BLaER1 treated with 17β-estradiol and CSF1 and Interleukin-3, amounts not matched to agents 10 nM and 100 nM (cell line): Measurements from ENCODE around the gene STON1.

ENCODE experiments used
- H3K27ac ChIP-seq, 11 experiments: shearing (Covaris generic); formaldehyde crosslinking; 2 replicates each; pipeline ENCODE4 v1.8.1; 2022
- H3K27me3 ChIP-seq, 11 experiments: shearing (Covaris generic); formaldehyde crosslinking; 2 replicates each; pipeline ENCODE4 v1.8.1; 2022
- H3K36me3 ChIP-seq, 11 experiments: shearing (Covaris generic); formaldehyde crosslinking; 2 replicates each; pipeline ENCODE4 v1.8.1; 2022
- H3K4me1 ChIP-seq, 10 experiments: shearing (Covaris generic); formaldehyde crosslinking; 2 replicates each; pipeline ENCODE4 v1.8.1; 2022
- H3K4me2 ChIP-seq, 11 experiments: shearing (Covaris generic); formaldehyde crosslinking; 2 replicates each; pipeline ENCODE4 v1.8.1; 2022
- H3K4me3 ChIP-seq, 10 experiments: shearing (Covaris generic); formaldehyde crosslinking; 2 replicates each; pipeline ENCODE4 v1.8.1; 2022
- H3K9ac ChIP-seq, 11 experiments: shearing (Covaris generic); formaldehyde crosslinking; 2 replicates each; pipeline ENCODE4 v1.8.1; 2022
- H3K9me3 ChIP-seq, 11 experiments: shearing (Covaris generic); formaldehyde crosslinking; replicated peaks in 1 of 11; 2 replicates each; pipeline ENCODE4 v1.8.1; 2022
- H4K20me1 ChIP-seq, 11 experiments: shearing (Covaris generic); formaldehyde crosslinking; 2 replicates each; pipeline ENCODE4 v1.8.1; 2022
- Cebpa-rat ChIP-seq, 11 experiments: shearing (Covaris generic); IDR thresholded peaks; 2 replicates each; pipeline ENCODE4 v1.8.1; 2022

STON1 gene

DNA sequence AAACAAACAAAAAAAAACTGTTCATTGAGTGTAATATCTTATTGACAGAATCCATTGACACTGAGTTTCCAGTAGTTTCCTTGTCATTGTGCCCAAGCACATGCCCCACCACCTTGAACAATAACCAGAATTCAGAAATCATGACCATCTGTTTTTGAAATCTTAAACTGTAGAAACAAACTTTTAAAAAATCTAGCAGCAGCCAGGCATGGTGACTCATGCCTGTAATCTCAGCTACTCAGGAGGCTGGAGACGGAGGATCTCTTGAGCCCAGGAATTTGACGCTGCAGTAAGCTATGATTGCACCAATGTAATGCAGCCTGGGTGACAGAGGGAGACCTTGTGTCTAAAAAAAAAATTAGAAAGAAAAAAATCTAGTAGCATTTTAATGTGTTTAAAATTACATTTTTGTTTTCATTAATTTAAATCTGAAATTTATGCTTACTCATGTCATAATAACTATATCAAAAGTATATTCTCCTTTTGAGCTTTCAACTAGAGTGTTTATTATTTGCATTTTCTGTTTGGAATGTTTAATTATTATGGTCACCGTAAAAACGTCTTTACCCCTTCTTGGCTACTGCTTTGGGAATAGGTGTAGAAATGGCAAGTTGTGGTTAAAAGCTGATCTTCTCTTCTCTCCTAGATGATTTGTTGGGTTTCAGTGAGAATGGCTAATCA, 25.2 kb upstream of the STON1 start:
- no peaks in the 10 kb centered on the region for H3K27me3 ChIP-seq
- H3K27ac ChIP-seq = no peak overlapping the region
- H3K4me3 ChIP-seq = no peak overlapping the region
- no peak overlapping the region for H3K9ac ChIP-seq
- no peak overlapping the region for H3K4me2 ChIP-seq
- peaks cover 75 to 97% (median 82%) of the 10 kb centered on the region in 11 experiments for H3K36me3 ChIP-seq
- no peak for TF ChIP-seq Cebpa-rat (IDR thresholded peaks at IDR 0.05)
- no peaks in the 10 kb centered on the region for H3K9me3 ChIP-seq
- H4K20me1 ChIP-seq = no peaks in the 10 kb centered on the region
- peaks cover 0 to 21% (median 9%) of the 10 kb centered on the region in 10 experiments; a peak in 14 of 20 replicates for H3K4me1 ChIP-seq

DNA sequence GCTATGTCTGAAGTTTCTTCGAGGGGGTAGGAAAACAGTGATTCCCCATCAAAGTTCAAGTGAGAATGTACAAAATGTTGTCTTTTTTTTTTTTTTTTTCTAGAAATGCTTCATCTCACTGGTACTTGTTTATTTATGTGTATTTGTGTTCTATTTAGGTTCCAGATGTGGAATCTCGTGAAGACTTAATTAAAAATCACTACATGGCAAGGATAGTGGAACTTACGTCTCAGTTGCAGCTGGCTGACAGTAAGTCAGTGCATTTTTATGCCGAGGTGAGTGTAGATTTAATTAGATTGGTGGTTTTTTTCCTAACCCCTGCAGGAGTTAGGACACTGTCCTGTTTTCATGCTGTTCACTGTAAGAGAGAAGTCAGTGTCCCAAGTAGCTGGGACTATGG, 22.8 kb upstream of the STON1 start:
- TF ChIP-seq Cebpa-rat (IDR thresholded peaks at IDR 0.05) = no peak

DNA sequence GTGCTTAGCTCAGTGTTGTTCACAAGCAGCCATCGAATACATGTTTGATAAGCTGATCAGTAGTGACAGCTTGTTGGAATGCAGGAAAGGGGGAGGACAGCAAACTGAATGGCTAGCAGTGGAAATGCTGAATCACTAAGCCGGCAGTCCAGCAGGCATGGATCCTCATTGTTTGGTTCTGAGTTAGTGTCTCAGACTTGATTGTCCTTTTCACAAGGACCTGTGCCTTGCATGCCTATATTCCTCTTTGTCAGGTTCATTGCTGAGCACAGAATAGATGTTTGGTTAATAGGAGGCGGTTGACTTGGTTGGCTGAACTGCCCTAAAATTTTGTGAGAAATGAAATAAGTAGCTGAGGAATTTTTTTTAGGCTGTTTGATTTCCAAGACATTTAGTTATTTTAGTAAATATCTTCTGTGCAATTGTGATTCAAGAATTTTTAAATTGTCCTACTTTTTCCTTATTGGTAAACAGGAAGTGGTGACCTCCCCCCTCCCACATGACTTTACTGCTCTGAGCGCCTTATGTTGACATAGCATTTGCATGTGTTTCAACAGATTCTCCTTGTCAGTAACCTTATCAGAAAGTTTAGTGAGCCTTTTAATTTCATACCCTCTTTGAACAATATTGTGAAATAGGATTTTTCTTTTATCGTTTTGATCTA, 21.4 kb upstream of the STON1 start:
- H3K4me2 ChIP-seq = peak overlapping the region in 7 of 11 experiments; percentile 8 to 61 (median 44); a peak in 11 of 22 replicates
- H3K4me1 ChIP-seq = peaks cover 0 to 30% (median 9%) of the 10 kb centered on the region in 10 experiments; a peak in 14 of 20 replicates
- H3K27me3 ChIP-seq = no peaks in the 10 kb centered on the region
- peak in 2 of 11 experiments; percentile 33 to 50; a peak in 2 of 22 replicates for TF ChIP-seq Cebpa-rat (IDR thresholded peaks at IDR 0.05)
- H4K20me1 ChIP-seq = no peaks in the 10 kb centered on the region
- H3K27ac ChIP-seq = peak overlapping the region in 10 of 11 experiments; percentile 15 to 65 (median 36); a peak in 16 of 22 replicates
- H3K9ac ChIP-seq = peak overlapping the region in 1 of 11 experiments; percentile 24; a peak in 2 of 22 replicates
- H3K36me3 ChIP-seq = peaks cover 81 to 100% (median 91%) of the 10 kb centered on the region in 11 experiments
- no peaks in the 10 kb centered on the region for H3K9me3 ChIP-seq
- no peak overlapping the region for H3K4me3 ChIP-seq

More for the DNA sequence above, 22.8 kb upstream of the STON1 start:
- no peak overlapping the region for H3K27ac ChIP-seq
- no peaks in the 10 kb centered on the region for H3K27me3 ChIP-seq
- H3K4me2 ChIP-seq = no peak overlapping the region
- peaks cover 0 to 30% (median 9%) of the 10 kb centered on the region in 10 experiments; a peak in 14 of 20 replicates for H3K4me1 ChIP-seq
- no peak overlapping the region for H3K9ac ChIP-seq
- H3K36me3 ChIP-seq = peaks cover 77 to 97% (median 85%) of the 10 kb centered on the region in 11 experiments
- no peak overlapping the region for H3K4me3 ChIP-seq
- no peaks in the 10 kb centered on the region for H3K9me3 ChIP-seq
- no peaks in the 10 kb centered on the region for H4K20me1 ChIP-seq

DNA sequence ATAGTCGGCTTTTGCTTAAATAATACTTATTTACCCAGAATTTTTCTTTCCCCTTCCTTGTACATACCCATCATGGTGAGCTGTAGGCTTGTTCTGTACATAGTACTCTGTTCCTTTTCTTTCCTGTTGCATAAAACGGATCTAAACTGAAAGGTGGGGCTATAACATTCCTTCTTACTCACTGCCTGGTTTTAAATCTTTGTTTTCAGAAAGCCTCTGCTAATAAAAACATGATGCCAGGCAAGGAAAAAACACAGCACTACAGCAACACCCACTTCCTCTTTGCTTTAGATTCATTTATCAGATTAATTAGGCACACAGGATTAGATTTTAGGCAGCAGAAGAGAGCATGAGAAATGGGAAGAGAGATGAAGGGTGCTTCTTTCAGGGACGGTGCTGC, 19.6 kb upstream of the STON1 start:
- no peaks in the 10 kb centered on the region for H3K27me3 ChIP-seq
- no peak for TF ChIP-seq Cebpa-rat (IDR thresholded peaks at IDR 0.05)
- no peak overlapping the region for H3K4me3 ChIP-seq
- peaks cover 0 to 30% (median 9%) of the 10 kb centered on the region in 10 experiments; a peak in 14 of 20 replicates for H3K4me1 ChIP-seq
- no peaks in the 10 kb centered on the region for H3K9me3 ChIP-seq
- peaks cover 76 to 100% (median 94%) of the 10 kb centered on the region in 11 experiments for H3K36me3 ChIP-seq
- 0 out of 22 replicates have a peak overlapping the region, but pooled peaks of 1 of the 11 experiments have one; percentile 39 for H3K9ac ChIP-seq
- peak overlapping the region in 4 of 11 experiments; percentile 7 to 65 (median 33); a peak in 4 of 22 replicates for H3K27ac ChIP-seq
- peak overlapping the region in 2 of 11 experiments; percentile 55 to 61; a peak in 3 of 22 replicates for H3K4me2 ChIP-seq
- no peaks in the 10 kb centered on the region for H4K20me1 ChIP-seq

DNA sequence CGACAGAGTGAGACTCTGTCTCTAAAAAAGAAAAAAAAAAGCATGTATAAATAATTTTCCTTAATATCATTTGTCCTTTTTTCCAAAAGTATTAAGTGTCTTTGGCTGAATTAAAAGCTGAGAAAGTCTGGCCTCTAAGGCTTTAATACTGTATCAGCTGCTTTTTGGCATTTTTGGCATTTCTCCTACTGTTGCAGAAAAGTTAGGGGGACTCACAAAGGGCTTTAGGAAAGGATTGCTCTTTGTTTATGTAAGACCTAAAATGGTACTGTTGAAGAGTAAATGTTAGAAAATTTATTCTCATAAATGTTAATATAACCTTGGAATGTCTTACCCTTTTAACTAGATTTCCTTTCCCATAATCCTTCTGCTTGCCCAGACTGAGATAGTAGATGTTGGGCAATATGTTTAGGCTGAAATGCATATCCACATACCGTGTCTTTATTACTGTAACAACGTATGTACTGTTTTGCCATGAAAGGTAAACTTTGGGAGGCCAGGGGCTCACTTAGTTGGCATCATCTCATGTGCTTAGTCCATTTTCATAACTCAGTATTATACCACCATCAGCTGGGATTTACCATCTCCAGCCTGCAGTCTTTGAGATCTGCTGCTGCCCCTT, 18.0 kb upstream of the STON1 start:
- Histone ChIP-seq H3K4me3 (no peak overlapping the region), H3K36me3 (peaks cover 78 to 100% (median 96%) of the 10 kb centered on the region in 11 experiments), H4K20me1 (no peaks in the 10 kb centered on the region), H3K4me1 (peaks cover 0 to 30% (median 9%) of the 10 kb centered on the region in 10 experiments; a peak in 14 of 20 replicates), H3K27ac (no peak overlapping the region), H3K9me3 (no peaks in the 10 kb centered on the region), H3K4me2 (no peak overlapping the region), H3K27me3 (no peaks in the 10 kb centered on the region), H3K9ac (no peak overlapping the region)
- no peak for TF ChIP-seq Cebpa-rat (IDR thresholded peaks at IDR 0.05)

DNA sequence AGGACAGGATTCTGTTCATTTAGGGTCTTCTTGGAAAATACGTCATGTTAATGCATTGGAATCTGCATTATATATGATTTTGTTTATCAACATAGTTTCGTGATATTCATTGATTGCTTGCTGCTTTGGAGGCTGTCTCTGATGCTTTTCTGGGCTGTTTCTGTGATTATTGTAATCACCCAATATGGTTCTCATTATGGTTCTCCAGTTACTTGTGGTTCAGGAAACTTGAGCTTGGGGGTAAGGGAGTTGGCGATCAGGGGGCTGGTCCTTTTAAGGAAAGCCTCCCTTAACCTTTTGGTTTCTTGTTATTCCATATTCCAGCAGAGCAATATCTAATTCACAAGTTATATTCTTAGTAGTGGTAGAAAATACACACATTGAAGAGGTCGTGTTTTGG, 17.4 kb upstream of the STON1 start:
- no peak overlapping the region for H3K27ac ChIP-seq
- H3K9ac ChIP-seq = no peak overlapping the region
- H3K9me3 ChIP-seq = no peaks in the 10 kb centered on the region
- H3K36me3 ChIP-seq = peaks cover 78 to 100% (median 95%) of the 10 kb centered on the region in 11 experiments
- no peaks in the 10 kb centered on the region for H3K27me3 ChIP-seq
- no peaks in the 10 kb centered on the region for H4K20me1 ChIP-seq
- no peak for TF ChIP-seq Cebpa-rat (IDR thresholded peaks at IDR 0.05)
- no peak overlapping the region for H3K4me2 ChIP-seq
- peaks cover 0 to 30% (median 9%) of the 10 kb centered on the region in 10 experiments; a peak in 14 of 20 replicates for H3K4me1 ChIP-seq
- no peak overlapping the region for H3K4me3 ChIP-seq

DNA sequence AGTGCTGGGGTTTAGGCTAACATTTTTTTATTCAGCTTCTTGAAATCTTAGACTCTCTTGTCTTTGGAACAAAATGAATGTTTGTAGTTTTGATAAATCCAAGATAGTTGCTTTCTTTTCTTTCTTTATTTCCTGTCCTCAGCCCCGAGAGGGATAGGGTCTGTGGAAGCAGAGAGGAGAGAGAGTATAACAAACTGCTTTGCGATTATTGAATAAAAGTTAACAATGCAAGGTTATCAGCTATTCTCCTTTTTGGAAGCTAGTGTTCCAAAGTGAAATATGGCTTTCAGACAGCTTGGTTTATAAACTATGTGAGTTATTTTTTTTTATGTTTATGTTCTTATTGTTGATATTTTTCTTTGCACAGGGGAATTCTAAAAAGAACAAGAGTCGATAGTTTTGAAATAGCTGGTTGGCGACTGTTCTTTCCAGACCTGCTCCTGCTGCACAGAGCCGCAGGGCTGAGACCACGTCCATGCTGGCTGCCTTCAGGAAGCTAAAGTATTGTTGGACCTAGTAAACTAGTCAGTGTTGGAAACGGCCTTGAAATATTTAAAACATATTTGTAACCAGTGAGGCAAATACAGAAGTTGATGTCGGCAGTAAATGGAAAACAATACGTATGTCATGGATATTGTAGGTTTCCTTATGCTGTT, 15.5 kb upstream of the STON1 start:
- H3K27me3 ChIP-seq = no peaks in the 10 kb centered on the region
- H4K20me1 ChIP-seq = no peaks in the 10 kb centered on the region
- H3K4me3 ChIP-seq = no peak overlapping the region
- TF ChIP-seq Cebpa-rat (IDR thresholded peaks at IDR 0.05) = no peak
- peaks cover 76 to 100% (median 96%) of the 10 kb centered on the region in 11 experiments for H3K36me3 ChIP-seq
- H3K27ac ChIP-seq = no peak overlapping the region
- H3K9me3 ChIP-seq = no peaks in the 10 kb centered on the region
- H3K9ac ChIP-seq = no peak overlapping the region
- H3K4me1 ChIP-seq = peaks cover 0 to 20% (median 2%) of the 10 kb centered on the region in 10 experiments; a peak in 12 of 20 replicates
- no peak overlapping the region for H3K4me2 ChIP-seq

DNA sequence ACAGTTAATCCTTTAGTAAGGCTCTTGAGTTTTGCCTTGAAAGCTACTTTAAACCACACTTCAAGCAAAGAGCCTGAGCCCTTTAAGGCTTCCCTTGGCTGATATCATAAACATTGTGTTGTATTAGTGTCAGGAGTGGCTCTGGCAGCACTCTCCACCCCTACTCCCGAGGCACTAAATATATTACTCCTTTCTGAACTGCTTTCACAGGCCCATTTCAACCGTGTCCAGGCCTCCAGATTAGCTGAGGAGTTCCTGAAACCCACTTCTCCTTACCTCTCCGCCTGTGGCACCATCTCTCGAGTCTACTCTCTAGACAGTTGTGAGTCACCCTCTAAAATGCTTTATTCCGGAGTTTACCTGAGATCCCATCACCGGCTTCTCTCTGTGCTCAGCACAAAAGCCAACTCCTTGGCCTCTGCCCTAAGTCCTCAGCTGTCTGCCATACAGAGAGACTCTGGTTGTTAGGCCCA, 14.4 kb upstream of the STON1 start:
- Histone ChIP-seq H3K9ac (no peak overlapping the region), H3K4me3 (no peak overlapping the region), H3K27me3 (no peaks in the 10 kb centered on the region), H3K36me3 (peaks cover 74 to 100% (median 97%) of the 10 kb centered on the region in 11 experiments), H3K4me1 (peaks cover 0 to 13% (median 6%) of the 10 kb centered on the region in 10 experiments; a peak in 12 of 20 replicates), H4K20me1 (no peaks in the 10 kb centered on the region; a peak in 1 of 22 replicates), H3K4me2 (no peak overlapping the region), H3K9me3 (no peaks in the 10 kb centered on the region), H3K27ac (no peak overlapping the region)
- TF ChIP-seq Cebpa-rat (IDR thresholded peaks at IDR 0.05) = no peak
